HepG2 (cell line): ENCODE measurements around the gene STEAP3. TPM values are rescaled to one million over a fixed set of nuclear protein-coding genes. Genes with fewer than 3 reads are reported as not detected.

Source experiments
- ATM ChIP-seq: fragments of 450-650 bp; IDR thresholded peaks from 2 replicates; pipeline ENCODE4 v1.7.1; 2017; ENCODE audit warnings: mild to moderate bottlenecking, borderline replicate concordance
- BRF2 ChIP-seq: sonication (generic); formaldehyde crosslinking; IDR thresholded peaks from 2 replicates; pipeline ENCODE4 v1.8.1; 2022; ENCODE audit warnings: mild to moderate bottlenecking, missing genetic modification reagents
- CERS6 ChIP-seq: sonication (generic); formaldehyde crosslinking; IDR thresholded peaks from 2 replicates; pipeline ENCODE4 v1.5.0; 2020; ENCODE audit warnings: missing genetic modification reagents
- GABPA ChIP-seq, 2 experiments: IDR thresholded peaks; 2 replicates each; pipeline ENCODE4 v1.6.1; 2011 to 2016; ENCODE audit warnings: low read depth in 2 of 2, low read length in 1 of 2, missing biosample characterization in 1 of 2, missing genetic modification characterization in 1 of 2
- GLI4 ChIP-seq: sonication (generic); formaldehyde crosslinking; IDR thresholded peaks from 2 replicates; pipeline ENCODE4 v1.5.1; 2020; ENCODE audit warnings: missing genetic modification reagents, mild to moderate bottlenecking, moderate library complexity, borderline replicate concordance
- HMG20A ChIP-seq: IDR thresholded peaks from 2 replicates; pipeline ENCODE4 v1.6.1; 2016; ENCODE audit warnings: borderline replicate concordance
- HMGA1 ChIP-seq: sonication (generic); formaldehyde crosslinking; conservative IDR thresholded peaks from 2 replicates; pipeline ENCODE4 v1.4.0; 2020; ENCODE audit warnings: missing genetic modification reagents
- IRF1 ChIP-seq: sonication (generic); formaldehyde crosslinking; IDR thresholded peaks from 2 replicates; pipeline ENCODE4 v1.4.0; 2020; ENCODE audit warnings: low read depth, mild to moderate bottlenecking, missing genetic modification reagents
- KDM5A ChIP-seq: fragments of 200-600 bp; sonication (generic); IDR thresholded peaks from 2 replicates; pipeline ENCODE4 v1.7.0; 2018; ENCODE audit warnings: antibody characterized with exemption, mild to moderate bottlenecking, low read length, borderline replicate concordance
- NFYC ChIP-seq: IDR thresholded peaks from 2 replicates; pipeline ENCODE4 v1.6.1; 2016; ENCODE audit warnings: missing genetic modification reagents, missing compliant biosample characterization
- SRSF1 ChIP-seq: fragments of 200-400 bp; formaldehyde crosslinking; optimal IDR thresholded peaks from 2 replicates; pipeline ENCODE3; 2017; ENCODE audit warnings: mild to moderate bottlenecking, low read depth, low read length, moderate library complexity
- TCF12 ChIP-seq, 2 experiments: fragments of 450-650 bp in 1 of 2; sonication (generic) in 1 of 2; formaldehyde crosslinking in 1 of 2; IDR thresholded peaks; 2 replicates each; pipeline versions ENCODE4 v1.6.1 to v1.8.0; 2017 to 2022; ENCODE audit warnings: antibody characterized with exemption in 1 of 2, mild to moderate bottlenecking in 1 of 2, missing genetic modification reagents in 1 of 2, moderate library complexity in 1 of 2
- THAP8 ChIP-seq: sonication (generic); formaldehyde crosslinking; IDR thresholded peaks from 2 replicates; pipeline ENCODE4 v1.5.1; 2020; ENCODE audit warnings: missing genetic modification reagents, mild to moderate bottlenecking, borderline replicate concordance
- TOPORS ChIP-seq: sonication (generic); formaldehyde crosslinking; IDR thresholded peaks from 2 replicates; pipeline ENCODE4 v1.8.0; 2023; ENCODE audit warnings: mild to moderate bottlenecking, missing genetic modification reagents
- ZIK1 ChIP-seq: sonication (generic); formaldehyde crosslinking; IDR thresholded peaks from 2 replicates; pipeline ENCODE4 v1.5.0; 2020; ENCODE audit warnings: mild to moderate bottlenecking, low read depth, missing genetic modification reagents, borderline replicate concordance
- ZNF30 ChIP-seq: sonication (generic); formaldehyde crosslinking; IDR thresholded peaks from 2 replicates; pipeline ENCODE4 v1.5.0; 2020; ENCODE audit warnings: mild to moderate bottlenecking, missing genetic modification reagents
- ZNF646 ChIP-seq: sonication (generic); formaldehyde crosslinking; IDR thresholded peaks from 2 replicates; pipeline ENCODE4 v1.9.0; 2021; ENCODE audit warnings: mild to moderate bottlenecking, missing genetic modification reagents
- polyA plus RNA-seq, 8 experiments: library from polyadenylated mRNA; depleted of rRNA in 3 of 8; stranded (reverse) in 7 of 8; unstranded in 1 of 8; fragments of >200 nt; fragmentation: Illumina TruSeq in 4 of 8; extraction: Trizol in 4 of 8; gene quantifications; 2 replicates each; pipeline versions ENCODE4 v1.2.1 to v1.2.3, GENCODE V29; 2011 to 2016; ENCODE audit warnings: low read depth in 4 of 8, missing spikeins in 1 of 8, mixed read lengths in 1 of 8; ENCODE audit not compliant: insufficient read depth in 1 of 8
- total RNA-seq, 5 experiments: library from RNA; depleted of rRNA; stranded (reverse); fragments of >200 nt; fragmentation: Illumina TruSeq; extraction: Trizol; gene quantifications; 2 replicates each; pipeline ENCODE4 v1.2.3, GENCODE V29; 2016; ENCODE audit warnings: low read depth in 1 of 5

STEAP3 gene
- total and polyA plus RNA-seq, 2 of the 13 experiments (the other 11 are each of a cell fraction or from before 2014, with no cell fraction given): 7.3 to 21.1 TPM

GRCh38 chr2:119223521-119224390 is at the start of gene STEAP3 (continued):
- TF ChIP-seq ZIK1 (no peak), GABPA (IDR thresholded peaks at IDR 0.05; ENCODE audit: low read depth, low read length) (no peak), GABPA (CRISPR knock-in tag; IDR thresholded peaks at IDR 0.05; ENCODE audit: low read depth) (no peak), CERS6 (CRISPR knock-in tag) (no peak), BRF2 (CRISPR knock-in tag) (peak; percentile 68; the same call in 1 of the 2 replicates), TOPORS (CRISPR knock-in tag) (0 out of 2 replicates have a peak, but pooled peaks have one; percentile 66), SRSF1 (no peak), TCF12 (IDR thresholded peaks at IDR 0.05) (no peak), TCF12 (CRISPR knock-in tag; IDR thresholded peaks at IDR 0.05) (no peak; the same call in 1 of the 2 replicates), THAP8 (CRISPR knock-in tag) (no peak), ATM (no peak), ZNF646 (CRISPR knock-in tag) (no peak), IRF1 (CRISPR knock-in tag) (no peak), HMG20A (no peak), GLI4 (CRISPR knock-in tag) (peak; percentile 61; the same call in 1 of the 2 replicates), ZNF30 (CRISPR knock-in tag) (no peak), HMGA1 (no peak), KDM5A (no peak), NFYC (0 out of 2 replicates have a peak, but pooled peaks have one; percentile 22)
